Hematopoietic multipotent progenitor cell treated with erythropoietin and hydrocortisone succinate and interleukin-3 and kit ligand, for 6 days (in vitro differentiated cells): ENCODE results near the gene IZUMO4.
A peak's percentile ranks its signal among the peaks of the same experiment; 100 is the strongest.
"Not testable (repeated sequence)": the region's sequence is repeated elsewhere in the genome, so short reads cannot be mapped to it uniquely, and the experiment has no call there.

Source experiments
- DNase-seq: peaks from one replicate; pipeline ENCODE4 v3.0.0-alpha.2; 2015

IZUMO4 gene

GRCh38 chr19:2083174-2083854 is 13.4 kb upstream of the IZUMO4 start:
- peak; percentile 60 for DNase-seq

- peak; percentile 96 for DNase-seq
Measured at GRCh38 chr19:2084993-2085720, 11.6 kb upstream of the IZUMO4 start.

GRCh38 chr19:2086695-2087620 is 9.8 kb upstream of the IZUMO4 start:
- peak; percentile 52 for DNase-seq

- DNase-seq: peak; percentile 69
Measured at GRCh38 chr19:2087621-2088100, 9.1 kb upstream of the IZUMO4 start.

GRCh38 chr19:2089001-2089711 is 7.6 kb upstream of the IZUMO4 start:
- peak; percentile 35 for DNase-seq

- DNase-seq: no peak
Measured at GRCh38 chr19:2089727-2090053, 7.0 kb upstream of the IZUMO4 start.

GRCh38 chr19:2091926-2092525 is 4.7 kb upstream of the IZUMO4 start:
- not testable (repeated sequence) for DNase-seq

- peak; percentile 92 for DNase-seq
Measured at GRCh38 chr19:2096034-2096479, 658 bp upstream of the IZUMO4 start, which contains the start of gene MOB3A. MOB3A (minus strand) TSS chr19:2096326; CDS start chr19:2078560, 17,766 bp downstream.

- DNase-seq: no peak
Measured at GRCh38 chr19:2097203-2097885, 629 bp downstream of the IZUMO4 start.

GRCh38 chr19:2097886-2098327 is 1.2 kb downstream of the IZUMO4 start:
- DNase-seq: no peak

GRCh38 chr19:2099054-2099501 is 2.4 kb downstream of the IZUMO4 start:
- no peak for DNase-seq

- no peak for DNase-seq
Measured at GRCh38 chr19:2099937-2100718, 3.4 kb downstream of the IZUMO4 start.

GRCh38 chr19:2100719-2101061 is 4.0 kb downstream of the IZUMO4 start:
- DNase-seq: no peak

- DNase-seq: no peak
Measured at GRCh38 chr19:2101417-2102335, 5.0 kb downstream of the IZUMO4 start.

GRCh38 chr19:2103045-2103707 is 6.5 kb downstream of the IZUMO4 start:
- no peak for DNase-seq

GRCh38 chr19:2108251-2109016 is 11.7 kb downstream of the IZUMO4 start:
- no peak for DNase-seq

GRCh38 chr19:2109046-2109864 is 12.5 kb downstream of the IZUMO4 start:
- DNase-seq: no peak
